GM10847 (cell line): Measurements from ENCODE around the gene ZSWIM3.

Source experiments
- POLR2A ChIP-seq: IDR thresholded peaks from 2 replicates; pipeline ENCODE4 v1.6.1; 2011; ENCODE audit not compliant: insufficient read length; ENCODE audit errors: extremely low read depth

Gene ZSWIM3

DNA sequence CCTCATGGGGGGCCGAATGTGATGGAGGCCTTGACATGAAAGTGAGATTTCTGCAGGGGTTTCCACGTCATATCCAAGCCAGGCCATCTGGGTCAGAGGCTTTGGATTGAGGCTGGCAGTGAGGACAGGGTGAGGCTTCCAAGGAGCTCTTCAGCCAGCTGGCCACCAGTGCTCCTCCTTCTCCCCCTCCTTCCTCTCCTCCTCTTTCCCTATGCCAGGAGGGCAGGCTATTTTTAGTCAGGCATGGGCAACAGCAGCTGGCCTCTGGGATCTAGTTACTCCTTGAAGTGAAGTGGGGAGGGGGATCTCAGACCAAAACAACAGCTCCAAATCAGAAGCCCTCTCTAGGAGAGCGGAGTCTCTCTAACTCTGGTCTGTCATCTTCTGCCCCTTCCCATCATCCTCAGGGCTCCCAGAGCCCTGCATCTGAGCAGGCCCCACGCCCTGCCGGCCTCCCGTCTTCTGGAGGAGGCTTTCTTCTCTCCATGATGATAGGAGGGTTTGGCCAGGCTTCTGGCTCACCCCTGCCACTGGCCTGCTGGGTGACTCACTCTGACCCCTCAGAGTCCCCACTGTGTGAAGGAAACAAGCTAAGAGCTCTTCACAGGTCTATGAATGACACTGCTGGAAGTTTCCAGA lies 30.9 kb upstream of the ZSWIM3 start:
- TF ChIP-seq POLR2A, result no peak

DNA sequence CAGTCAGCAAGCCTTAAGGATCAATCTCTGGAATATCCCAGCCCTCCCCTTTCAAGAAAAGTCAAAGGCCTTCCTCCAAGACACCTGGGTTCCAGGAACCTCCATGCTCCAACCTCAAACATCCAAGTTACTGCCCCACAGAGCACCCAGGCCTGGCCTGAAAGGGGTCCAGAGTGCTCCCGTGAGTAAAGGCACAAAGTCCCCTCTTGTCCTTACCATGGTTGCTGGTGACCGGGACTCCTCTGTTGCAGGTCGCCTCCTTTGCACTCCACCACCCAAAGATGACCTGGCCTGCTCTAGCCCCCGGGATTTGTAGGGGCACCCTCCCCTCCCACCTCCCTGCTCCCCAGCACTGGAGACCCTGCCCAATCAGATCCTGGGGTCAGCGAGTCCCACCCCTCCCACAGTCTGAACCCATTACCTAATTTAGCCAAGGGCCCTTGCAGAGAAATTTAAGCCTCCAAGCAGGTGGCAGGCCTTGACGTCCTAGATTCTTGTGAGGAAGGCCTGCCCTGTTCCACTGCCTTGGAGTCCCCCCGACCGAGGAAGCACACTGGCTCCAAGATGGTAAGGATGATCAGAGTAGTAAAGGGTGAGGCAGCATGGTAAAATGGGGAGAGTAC lies 30.3 kb upstream of the ZSWIM3 start, which contains the start of gene TNNC2:
TNNC2 (minus strand) TSS at position 283 of the 623 bp plus-strand sequence; CDS start at position 219, 64 bp downstream.
- TF ChIP-seq POLR2A, result no peak

DNA sequence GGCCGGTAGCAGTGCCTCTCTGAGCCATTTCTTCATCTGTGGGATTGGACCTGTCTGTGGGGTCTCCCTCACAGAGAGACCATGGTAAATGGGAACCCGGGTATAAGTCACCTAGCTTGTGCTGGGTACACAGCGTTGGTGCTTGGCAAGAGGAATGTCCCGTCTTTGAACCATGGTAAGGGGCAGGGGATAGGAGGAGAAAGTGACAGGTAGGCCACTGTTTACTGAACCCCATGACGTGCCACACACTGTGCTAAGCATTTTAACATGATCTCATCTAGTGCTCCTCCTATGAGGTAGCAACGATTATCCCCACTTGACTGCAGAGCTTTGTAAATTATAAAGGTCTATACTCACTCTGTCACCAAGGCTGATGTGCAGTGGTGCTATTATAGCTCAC lies 29.7 kb upstream of the ZSWIM3 start:
- no peak for TF ChIP-seq POLR2A

DNA sequence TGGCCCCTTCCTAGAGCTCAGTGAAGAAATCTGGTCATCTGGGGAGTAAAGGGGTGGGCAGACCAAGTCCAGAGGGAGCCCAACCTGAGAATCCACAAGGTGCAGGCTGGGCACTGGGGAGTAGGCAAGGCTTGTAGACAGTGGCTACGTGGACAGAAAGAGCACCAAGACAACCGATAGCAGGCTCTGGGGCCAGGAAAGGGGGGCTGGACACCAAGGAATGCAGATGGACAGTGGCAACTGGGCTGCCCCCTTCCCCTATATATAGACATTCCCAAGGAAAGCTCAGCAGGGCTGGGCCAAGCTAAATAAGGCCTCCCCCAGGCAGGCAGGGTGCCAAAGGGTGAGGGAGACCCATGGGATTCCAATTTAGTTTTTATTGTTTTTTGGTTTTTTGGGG lies 28.8 kb upstream of the ZSWIM3 start:
- TF ChIP-seq POLR2A, result no peak

DNA sequence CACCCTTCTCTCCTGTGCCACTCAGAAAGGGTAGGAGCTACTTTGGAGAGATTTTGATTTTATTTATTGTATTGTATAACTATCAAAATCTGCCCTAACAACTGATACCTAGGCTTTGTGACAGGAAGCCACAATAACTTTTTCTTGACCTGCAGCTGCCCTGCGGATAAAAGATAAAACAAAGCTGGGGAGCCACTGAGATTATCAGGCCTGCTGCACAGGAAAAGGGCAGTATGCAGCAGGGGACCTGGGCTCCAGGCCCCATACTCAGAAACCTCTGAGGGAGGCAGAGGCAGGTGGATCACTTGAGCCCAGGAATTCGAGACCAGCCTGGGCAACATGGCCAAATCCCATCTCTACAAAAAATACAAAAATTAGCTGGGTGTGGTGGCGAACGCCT lies 24.8 kb upstream of the ZSWIM3 start:
- TF ChIP-seq POLR2A, result no peak

DNA sequence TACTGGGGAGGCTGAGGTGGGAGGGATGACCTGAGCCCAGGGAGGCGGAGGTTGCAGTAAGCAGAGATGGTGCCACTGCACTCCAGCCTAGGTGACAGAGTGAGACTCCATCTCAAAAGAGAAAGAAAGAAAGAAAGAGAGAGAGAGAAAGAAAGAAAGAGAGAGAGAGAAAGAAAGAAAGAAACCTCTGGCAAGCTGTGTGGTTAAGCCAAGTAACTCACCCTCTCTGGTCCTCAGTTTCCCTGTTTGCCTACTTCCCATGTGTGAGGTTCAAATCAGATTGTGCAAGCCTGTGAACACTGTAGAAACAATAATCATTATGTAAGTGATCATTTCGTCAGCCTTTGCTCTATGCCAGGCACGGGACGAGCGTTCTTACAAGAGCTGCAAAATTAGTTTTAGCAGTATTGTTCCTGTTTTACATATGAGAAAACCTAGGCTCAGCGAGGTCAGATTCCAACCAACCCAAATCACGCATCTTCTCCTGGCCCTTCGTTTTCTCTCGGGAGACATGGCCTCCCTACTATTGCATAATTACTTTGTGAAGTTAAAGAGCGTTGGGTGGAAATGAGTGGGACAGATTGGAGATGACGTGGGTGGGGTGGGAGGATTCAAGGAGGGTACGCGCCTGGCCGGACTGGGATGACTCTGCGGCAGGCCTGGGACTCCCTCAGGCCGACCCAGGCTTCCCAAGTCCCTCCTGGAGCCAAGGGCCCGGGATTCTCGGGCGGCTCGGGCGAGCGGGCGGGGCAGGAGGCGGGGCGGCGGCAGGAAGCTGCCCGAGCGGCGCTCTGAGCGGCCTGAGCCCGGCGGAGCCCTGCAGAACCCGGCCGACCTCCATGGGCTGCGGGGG lies 24.2 kb upstream of the ZSWIM3 start, which contains the start of gene SNX21:
SNX21 (plus strand) TSS at position 770 of the 853 bp plus-strand sequence. CDS start 121 bp downstream, outside the sequence.
- TF ChIP-seq POLR2A, result no peak

DNA sequence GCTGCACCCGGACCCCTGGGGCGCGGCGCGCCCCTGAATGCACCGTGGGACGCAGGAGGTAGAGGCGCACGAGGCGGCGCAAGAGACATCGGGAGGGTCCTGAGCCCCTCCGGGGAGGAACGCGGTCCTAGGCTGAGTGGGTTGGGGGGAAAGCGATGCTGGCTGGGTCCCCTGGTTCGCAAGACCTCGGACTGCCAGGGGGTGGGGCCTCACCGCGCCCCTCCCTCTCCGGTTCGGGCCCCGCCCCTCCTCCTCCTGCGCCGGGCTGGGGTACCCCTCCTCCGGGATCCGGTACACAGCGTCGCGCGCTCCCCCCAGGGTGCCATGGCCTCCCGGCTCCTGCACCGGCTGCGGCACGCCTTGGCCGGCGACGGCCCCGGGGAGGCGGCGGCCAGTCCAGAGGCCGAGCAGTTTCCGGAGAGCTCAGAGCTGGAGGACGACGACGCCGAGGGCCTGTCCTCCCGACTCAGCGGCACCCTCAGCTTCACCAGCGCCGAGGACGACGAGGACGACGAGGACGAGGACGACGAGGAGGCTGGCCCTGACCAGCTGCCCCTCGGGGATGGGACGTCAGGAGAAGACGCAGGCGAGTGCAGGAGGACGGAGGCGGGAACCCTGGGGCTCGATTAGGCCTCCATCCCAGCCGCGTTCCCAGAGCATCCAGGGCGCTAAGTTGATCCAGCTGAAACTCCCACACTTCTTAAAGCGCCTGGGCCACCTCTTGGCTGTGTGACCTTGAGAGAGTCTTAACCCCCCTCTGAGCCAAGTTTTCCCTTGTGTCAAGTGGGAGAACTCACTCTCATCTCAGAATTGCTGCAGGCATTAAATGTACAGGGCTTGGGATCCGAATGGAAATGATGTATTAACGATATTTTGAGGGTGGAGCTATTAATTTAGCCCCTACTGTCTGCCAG lies 23.3 kb upstream of the ZSWIM3 start:
- no peak for TF ChIP-seq POLR2A

DNA sequence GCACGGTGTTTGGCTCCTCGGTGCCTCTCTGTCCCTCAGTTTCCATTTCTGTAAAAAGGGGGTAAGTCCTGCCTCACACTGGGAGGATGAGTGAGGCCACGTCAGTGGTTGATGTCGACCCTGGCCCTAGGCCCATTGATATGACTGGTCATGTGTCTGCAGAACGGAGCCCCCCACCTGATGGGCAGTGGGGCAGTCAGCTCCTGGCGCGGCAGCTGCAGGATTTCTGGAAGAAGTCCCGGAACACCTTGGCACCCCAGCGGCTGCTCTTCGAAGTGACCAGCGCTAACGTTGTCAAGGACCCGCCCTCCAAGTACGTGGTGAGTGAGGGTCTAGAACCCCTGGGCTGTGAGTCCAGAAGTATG lies 22.6 kb upstream of the ZSWIM3 start:
- TF ChIP-seq POLR2A, result no peak

DNA sequence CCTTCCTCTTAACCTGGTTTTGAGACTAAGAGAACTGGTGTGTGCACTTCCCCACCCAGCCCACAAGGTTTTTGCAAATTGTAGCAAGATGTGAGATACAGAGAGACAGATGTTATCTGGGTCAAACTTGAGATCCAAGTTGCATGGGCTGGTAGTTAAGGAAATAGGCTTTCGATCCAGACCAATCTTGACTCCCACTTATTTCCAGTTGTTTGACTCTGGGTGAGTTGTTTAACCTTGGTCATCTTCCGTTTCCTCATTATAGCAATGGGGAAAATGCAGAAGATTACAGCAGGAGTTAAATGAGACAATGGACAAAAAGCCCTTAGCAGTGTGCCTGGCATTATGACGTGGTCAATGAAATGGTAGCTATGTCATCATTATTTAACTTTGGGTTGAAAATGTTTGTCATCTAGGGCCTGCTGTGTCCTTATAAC lies 22.1 kb upstream of the ZSWIM3 start:
- no peak for TF ChIP-seq POLR2A

DNA sequence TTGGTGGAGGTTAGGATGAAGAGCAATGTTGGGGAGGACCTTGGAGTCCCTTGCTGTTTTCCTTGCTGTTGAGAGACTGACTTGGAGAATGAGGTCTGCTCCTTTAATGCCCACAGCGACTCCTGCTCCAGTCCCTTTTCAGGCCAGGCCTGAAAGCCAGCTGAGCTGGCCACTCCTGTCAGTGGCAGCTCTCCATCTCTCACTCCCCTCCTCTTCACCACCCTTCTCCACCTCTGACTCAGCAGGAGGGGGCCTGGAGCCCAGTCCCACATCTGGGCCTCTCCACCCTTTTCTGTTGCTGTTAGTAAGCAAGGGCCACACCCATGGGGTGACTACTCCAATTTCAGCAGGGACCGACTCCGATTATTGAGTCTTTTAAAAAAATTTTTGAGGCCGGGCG lies 21.6 kb upstream of the ZSWIM3 start:
- TF ChIP-seq POLR2A, result no peak

DNA sequence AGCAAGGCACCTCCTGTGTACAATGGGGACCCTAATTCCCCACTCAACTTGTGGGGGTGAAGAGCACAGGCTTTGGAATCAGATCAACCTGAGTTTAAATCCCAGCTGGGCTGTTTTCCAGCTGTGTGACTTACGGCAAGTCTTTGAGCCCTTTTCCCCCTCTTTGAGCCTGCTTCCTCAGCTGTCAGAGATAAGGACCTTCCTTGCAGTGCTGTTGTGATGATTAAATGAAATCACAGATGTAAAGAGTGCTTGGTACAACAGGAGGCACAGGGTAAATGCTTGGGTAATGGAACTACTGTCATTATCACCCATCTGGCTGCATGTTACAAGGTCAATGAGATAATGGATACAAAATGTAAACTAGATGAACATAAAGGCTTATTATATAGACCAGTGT lies 20.6 kb upstream of the ZSWIM3 start:
- no peak for TF ChIP-seq POLR2A

DNA sequence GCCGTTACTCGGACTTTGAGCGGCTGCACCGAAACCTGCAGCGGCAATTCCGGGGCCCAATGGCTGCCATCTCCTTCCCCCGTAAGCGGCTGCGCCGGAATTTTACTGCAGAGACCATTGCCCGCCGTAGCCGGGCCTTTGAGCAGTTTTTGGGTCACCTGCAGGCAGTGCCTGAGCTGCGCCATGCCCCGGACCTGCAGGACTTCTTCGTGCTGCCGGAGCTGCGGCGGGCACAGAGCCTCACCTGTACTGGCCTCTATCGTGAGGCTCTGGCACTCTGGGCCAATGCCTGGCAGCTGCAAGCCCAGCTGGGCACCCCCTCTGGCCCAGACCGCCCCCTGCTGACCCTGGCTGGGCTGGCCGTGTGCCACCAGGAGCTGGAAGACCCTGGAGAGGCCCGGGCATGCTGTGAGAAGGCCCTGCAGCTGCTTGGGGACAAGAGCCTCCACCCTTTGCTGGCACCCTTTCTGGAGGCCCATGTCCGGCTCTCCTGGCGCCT lies 16.7 kb upstream of the ZSWIM3 start:
- no peak for TF ChIP-seq POLR2A

DNA sequence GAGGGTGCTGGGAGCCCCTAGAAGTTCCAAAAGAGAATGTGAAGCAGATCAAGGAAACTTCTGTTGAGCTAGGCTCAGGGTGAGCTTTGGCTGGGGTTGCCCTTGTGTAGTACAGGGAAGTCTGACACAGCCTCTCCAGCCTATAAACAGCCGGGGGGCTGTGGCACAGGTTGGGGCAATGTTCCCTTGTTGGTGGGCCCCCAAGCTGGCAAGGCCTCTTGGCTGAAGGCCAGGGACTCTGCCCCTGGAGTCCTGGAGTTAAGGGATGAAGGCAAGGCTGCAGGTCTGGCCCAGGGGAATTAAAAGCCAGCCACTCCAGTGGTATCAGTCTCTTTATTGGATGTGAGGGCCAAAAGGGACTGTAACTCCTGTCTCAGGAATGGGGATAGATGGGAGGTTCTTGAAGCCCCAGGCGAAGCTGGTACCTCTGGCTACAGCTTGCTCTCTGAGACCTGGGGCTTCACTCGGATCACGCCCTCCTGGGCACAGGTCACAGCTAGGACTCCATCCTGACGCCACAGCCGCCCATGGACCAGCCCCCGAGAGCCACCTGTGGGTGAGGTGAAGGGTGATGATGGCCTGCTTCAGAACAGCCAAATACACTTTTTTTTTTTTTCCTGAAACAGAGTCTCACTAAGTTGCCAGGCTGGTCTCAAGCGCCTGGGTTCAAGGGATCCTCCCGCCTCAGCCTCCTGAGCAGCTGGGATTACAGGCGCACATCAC lies 15.8 kb upstream of the ZSWIM3 start:
- TF ChIP-seq POLR2A, result no peak

DNA sequence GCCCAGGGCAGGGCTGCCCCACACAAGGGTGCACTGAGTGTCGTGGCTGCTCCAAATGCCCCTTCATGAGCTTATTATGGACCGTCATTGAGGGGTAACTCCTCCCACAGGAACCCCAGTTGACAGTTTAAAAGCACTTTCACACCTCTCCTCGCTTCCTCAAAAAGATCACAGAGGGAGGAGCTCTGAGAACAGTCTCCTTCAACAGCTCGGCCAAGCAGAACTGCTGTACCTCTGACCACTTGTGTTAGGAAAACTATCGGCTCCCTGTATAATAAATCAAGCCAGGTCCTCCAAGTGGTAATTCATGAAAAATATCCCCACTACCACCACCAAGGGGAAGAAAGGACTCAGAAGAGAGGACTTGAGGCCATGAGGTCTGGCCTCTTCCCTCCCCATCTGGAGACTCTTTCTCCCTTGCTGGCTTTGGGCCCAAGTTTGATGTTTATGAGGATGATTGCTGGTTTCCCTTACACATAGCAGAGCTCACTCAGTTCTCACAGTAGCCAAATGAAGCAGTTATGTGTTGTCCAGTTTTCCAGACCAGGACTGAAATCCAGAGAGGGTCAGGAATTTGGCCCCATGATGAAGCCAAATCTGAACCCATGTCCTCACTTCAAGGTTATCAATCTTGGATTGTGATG lies 15.1 kb upstream of the ZSWIM3 start:
- no peak for TF ChIP-seq POLR2A

DNA sequence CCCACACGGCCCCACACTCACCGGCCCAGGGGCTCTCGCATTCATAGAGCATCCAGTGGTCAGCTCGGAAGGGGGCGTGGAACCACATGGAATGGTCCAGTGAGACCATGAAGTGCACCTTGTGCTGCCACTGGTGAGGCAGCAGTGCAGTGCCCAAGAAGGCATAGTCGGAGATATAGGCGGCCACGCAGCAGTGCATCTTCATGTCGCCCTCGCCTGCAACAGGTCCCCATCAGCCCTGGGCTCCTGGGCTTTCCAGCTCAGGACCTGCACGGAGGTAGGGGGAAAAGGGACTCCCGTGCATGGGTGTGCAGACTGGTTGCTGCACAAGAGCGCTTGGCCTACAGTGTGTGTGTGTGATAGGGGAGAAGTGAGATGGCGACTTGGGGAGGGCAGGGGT lies 13.9 kb upstream of the ZSWIM3 start:
- TF ChIP-seq POLR2A, result no peak
